A549 (cell line): ENCODE measurements around the gene GMDS. TPM values are rescaled to one million over a fixed set of nuclear protein-coding genes. Genes with fewer than 3 reads are reported as not detected.

ENCODE experiments used
- ATAC-seq, 2 experiments: fragments of 200-7000 bp in 1 of 2; fragments of >200 bp in 1 of 2; cut with Nextera tagmentation in 1 of 2; cut with Tn5 transposase in 1 of 2; 3 replicates each; pipeline versions ENCODE4 v1.8.0 to v1.9.1; 2018 to 2020; ENCODE audit warnings: mild to moderate bottlenecking in 1 of 2, moderate library complexity in 1 of 2
- CTCF ChIA-PET: fragments of 300-600 bp; sonication (Branson Sonifier 250); formaldehyde crosslinking; extraction: SDS; loops from one replicate; lab custom pipeline; 2021; ENCODE audit warnings: antibody characterized with exemption, inconsistent platforms; lab: Yijun Ruan, JAX
- POLR2A ChIA-PET: fragments of 350-600 bp; formaldehyde crosslinking; extraction: SDS; loops from one replicate; lab custom pipeline; 2021; ENCODE audit warnings: antibody characterized with exemption, inconsistent platforms; lab: Yijun Ruan, JAX
- DNase-seq, 2 experiments: peaks; one replicate each; pipeline versions ENCODE4 v3.0.0 to v3.0.0-alpha.2; 2011 to 2016; ENCODE audit warnings: low read depth in 1 of 2, low spot score in 1 of 2
- FAIRE-seq: peaks from 2 replicates; lab custom pipeline; 2011; peaks lifted over from hg19 to GRCh38; lab: Jason Lieb, UNC
- H3K27ac ChIP-seq, 2 experiments: fragments of >200 bp; sonication (Bioruptor Twin); formaldehyde crosslinking; 3 replicates each; pipeline ENCODE4 v1.5.1; 2016 to 2017
- H3K4me1 ChIP-seq: fragments of >200 bp; sonication (Bioruptor Twin); formaldehyde crosslinking; 3 replicates; pipeline ENCODE4 v1.6.1; 2016
- H3K4me2 ChIP-seq: fragments of >200 bp; sonication (Bioruptor Twin); formaldehyde crosslinking; 3 replicates; pipeline ENCODE4 v1.6.1; 2016
- H3K4me3 ChIP-seq: fragments of >200 bp; sonication (Bioruptor Twin); formaldehyde crosslinking; 3 replicates; pipeline ENCODE4 v1.5.1; 2016
- H3K9me3 ChIP-seq: fragments of >200 bp; sonication (Bioruptor Twin); formaldehyde crosslinking; 3 replicates; pipeline ENCODE4 v1.6.1; 2016
- ATOH8 ChIP-seq: fragments of 250-450 bp; sonication (Bioruptor Pico); IDR thresholded peaks from 2 replicates; pipeline ENCODE4 v1.5.0; 2020; ENCODE audit warnings: low read depth, mild to moderate bottlenecking, moderate library complexity
- BCL3 ChIP-seq: fragments of >200 bp; sonication (Bioruptor Twin); formaldehyde crosslinking; IDR thresholded peaks from 3 replicates; pipeline ENCODE4 v1.6.1; 2016
- CBX2 ChIP-seq: fragments of 200-600 bp; sonication (generic); IDR thresholded peaks from 2 replicates; pipeline ENCODE4 v1.6.1; 2016; ENCODE audit warnings: low read depth, mild to moderate bottlenecking, borderline replicate concordance
- CEBPB ChIP-seq, 2 experiments: fragments of >200 bp in 1 of 2; sonication (Bioruptor Twin) in 1 of 2; formaldehyde crosslinking in 1 of 2; IDR thresholded peaks; 2 replicates each; pipeline ENCODE4 v1.6.1; 2012 to 2016
- CHD4 ChIP-seq: fragments of 200-600 bp; sonication (generic); IDR thresholded peaks from 2 replicates; pipeline ENCODE4 v1.6.1; 2016; ENCODE audit warnings: antibody characterized with exemption, mild to moderate bottlenecking, borderline replicate concordance
- FOSB ChIP-seq: fragments of 250-450 bp; sonication (Bioruptor Pico); IDR thresholded peaks from 2 replicates; pipeline ENCODE4 v1.5.0; 2020; ENCODE audit warnings: mild to moderate bottlenecking, moderate library complexity
- FOSL2 ChIP-seq, 2 experiments: fragments of 450-650 bp in 1 of 2; fragments of >200 bp in 1 of 2; sonication (Bioruptor Twin) in 1 of 2; formaldehyde crosslinking; IDR thresholded peaks; 2 replicates each; pipeline versions ENCODE4 v1.5.0 to v1.6.1; 2016 to 2020; ENCODE audit warnings: mild to moderate bottlenecking in 1 of 2, moderate library complexity in 1 of 2
- FOXS1 ChIP-seq: fragments of 250-450 bp; sonication (Bioruptor Pico); IDR thresholded peaks from 2 replicates; pipeline ENCODE4 v1.5.0; 2020; ENCODE audit warnings: mild to moderate bottlenecking, moderate library complexity
- GATA3 ChIP-seq: IDR thresholded peaks from 2 replicates; pipeline ENCODE4 v1.6.1; 2012; ENCODE audit warnings: borderline replicate concordance
- HES2 ChIP-seq: fragments of >200 bp; sonication (Bioruptor Twin); formaldehyde crosslinking; IDR thresholded peaks from 2 replicates; pipeline ENCODE4 v1.6.1; 2016
- HOXA7 ChIP-seq: fragments of 250-450 bp; sonication (Bioruptor Pico); IDR thresholded peaks from 2 replicates; pipeline ENCODE4 v1.5.0; 2020; ENCODE audit warnings: mild to moderate bottlenecking, moderate library complexity
- HOXB13 ChIP-seq: fragments of 250-450 bp; sonication (Bioruptor Pico); IDR thresholded peaks from 2 replicates; pipeline ENCODE4 v1.5.0; 2020; ENCODE audit warnings: low read depth, mild to moderate bottlenecking, moderate library complexity
- KDM5A ChIP-seq: fragments of 200-600 bp; sonication (generic); IDR thresholded peaks from 2 replicates; pipeline ENCODE4 v1.6.1; 2016; ENCODE audit warnings: antibody characterized with exemption, mild to moderate bottlenecking
- MAFK ChIP-seq: fragments of 450-650 bp; IDR thresholded peaks from 2 replicates; pipeline ENCODE4 v1.6.1; 2014; ENCODE audit not compliant: partially characterized antibody
- MAX ChIP-seq: IDR thresholded peaks from 2 replicates; pipeline ENCODE4 v1.6.1; 2012
- MAZ ChIP-seq: fragments of 150-350 bp; IDR thresholded peaks from 2 replicates; pipeline ENCODE4 v1.6.1; 2014; ENCODE audit warnings: antibody characterized with exemption, low read depth, low read length, borderline replicate concordance
- MYC ChIP-seq: IDR thresholded peaks from 2 replicates; pipeline ENCODE4 v1.6.1; 2012; ENCODE audit warnings: mild to moderate bottlenecking, inconsistent platforms, low read length, improper control_type of control experiment, borderline replicate concordance
- NPAS2 ChIP-seq: fragments of 250-450 bp; sonication (Bioruptor Pico); IDR thresholded peaks from 2 replicates; pipeline ENCODE4 v1.8.0; 2022; ENCODE audit warnings: mild to moderate bottlenecking, moderate library complexity, borderline replicate concordance
- NR3C1 ChIP-seq: fragments of >200 bp; sonication (Bioruptor Twin); formaldehyde crosslinking; IDR thresholded peaks from 3 replicates; pipeline ENCODE4 v1.6.1; 2017
- RCOR1 ChIP-seq: fragments of 150-350 bp; IDR thresholded peaks from 2 replicates; pipeline ENCODE4 v1.6.1; 2014; ENCODE audit warnings: antibody characterized with exemption, low read length, low read depth
- REST ChIP-seq: fragments of 200-600 bp; sonication (generic); IDR thresholded peaks from 2 replicates; pipeline ENCODE4 v1.6.1; 2016; ENCODE audit warnings: antibody characterized with exemption, mild to moderate bottlenecking, moderate library complexity
- SMC3 ChIP-seq: fragments of >200 bp; sonication (Bioruptor Twin); formaldehyde crosslinking; IDR thresholded peaks from 3 replicates; pipeline ENCODE4 v1.6.1; 2018; ENCODE audit warnings: inconsistent platforms
- TFCP2L1 ChIP-seq: fragments of 250-450 bp; sonication (Bioruptor Pico); IDR thresholded peaks from 2 replicates; pipeline ENCODE4 v1.5.0; 2021; ENCODE audit warnings: mild to moderate bottlenecking
- USF2 ChIP-seq: fragments of 450-650 bp; IDR thresholded peaks from 2 replicates; pipeline ENCODE4 v1.6.1; 2014; ENCODE audit warnings: antibody characterized with exemption
- WGBS: methylation state at CpG from one replicate; pipeline ENCODE4 v1.1.6; 2017; ENCODE audit errors: missing lambda C conversion rate; 5-methylcytosine and 5-hydroxymethylcytosine counted together
- polyA plus RNA-seq, 4 experiments: library from polyadenylated mRNA; depleted of rRNA in 3 of 4; stranded (reverse); fragments of >200 nt; fragmentation: RNase III in 1 of 4; extraction: RNeasy Plus Mini Kit Qiagen cat#74134 plus additional on column Dnase treatment in 1 of 4; gene quantifications; 2 replicates in 3 of 4; 3 replicates in 1 of 4; pipeline ENCODE4 v1.2.3, GENCODE V29; 2011 to 2017

The GMDS gene
- polyA plus RNA-seq, 2 of the 4 experiments (the other 2 are of a cell fraction): 9.9 to 12.4 TPM

- ChIA-PET CTCF (interaction anchor here (1.1 kb wide), 1 partner anchor 10 kb away, joined by 3 read pairs; no protein-coding TSS in a partner anchor), POLR2A (no interaction called here)
- H3K4me3 ChIP-seq: no peak overlapping the region
- no peak for FAIRE-seq
- H3K27ac ChIP-seq: no peak overlapping the region
- H3K4me1 ChIP-seq: no peaks in the 10 kb centered on the region
- WGBS: 84% methylated on average over 4 of the region's 14 CpGs
- no peak overlapping the region for H3K4me2 ChIP-seq
- no peaks in the 10 kb centered on the region for H3K9me3 ChIP-seq
- TF ChIP-seq USF2 (no peak), RCOR1 (no peak), MAFK (no peak), CHD4 (no peak), CBX2 (no peak), KDM5A (no peak), HOXA7 (no peak), REST (no peak), HES2 (no peak)
- TF ChIP-seq, all 56 proteins: peak for 0
- no peak for ATAC-seq
- DNase-seq: no peak
Measured at GRCh38 chr6:1923449-1923848, 322.0 kb downstream of the GMDS start.

- peaks cover 8% of the 10 kb centered on the region; the same call in 2 of the 3 replicates for H3K4me1 ChIP-seq
- TF ChIP-seq TFCP2L1 (CRISPR knock-in tag): no peak
- no peak for TF ChIP-seq FOSL2 (IDR thresholded peaks at IDR 0.05)
- TF ChIP-seq FOSL2 (CRISPR knock-in tag; IDR thresholded peaks at IDR 0.05): no peak
- TF ChIP-seq CHD4: no peak
- TF ChIP-seq MAX: 0 out of 2 replicates have a peak, but pooled peaks have one; percentile 35
- TF ChIP-seq NR3C1: no peak
- DNase-seq: peak; percentile 15 to 38
- no peaks in the 10 kb centered on the region for H3K9me3 ChIP-seq
- H3K4me2 ChIP-seq: peak overlapping the region; percentile 39; the same call in 2 of the 3 replicates
- H3K4me3 ChIP-seq: no peak overlapping the region
- no peak for FAIRE-seq
- ChIA-PET CTCF (no interaction called here), POLR2A (no interaction called here)
- 29% methylated on average over 8 of the region's 9 CpGs for WGBS
- H3K27ac ChIP-seq: no peak overlapping the region; a peak in 2 of 6 replicates
- ATAC-seq: peak; percentile 79 to 85; a peak in 5 of 6 replicates
Measured at GRCh38 chr6:1917626-1918371, 327.6 kb downstream of the GMDS start.

GRCh38 chr6:1916334-1917070, 328.9 kb downstream of the GMDS start:
- CTCF ChIA-PET: interaction anchor here (0.6 to 1.7 kb wide), 2 partner anchors 14 to 1009 kb away, joined by 3 read pairs; no protein-coding TSS in a partner anchor

More at GRCh38 chr6:1916334-1917070, 328.9 kb downstream of the GMDS start:
- Histone ChIP-seq H3K4me2 (no peak overlapping the region), H3K9me3 (no peaks in the 10 kb centered on the region), H3K27ac (no peak overlapping the region), H3K4me1 (peaks cover 8% of the 10 kb centered on the region; the same call in 2 of the 3 replicates), H3K4me3 (no peak overlapping the region)
- WGBS: 83% methylated on average over 8 of the region's 8 CpGs
- no peak for ATAC-seq
- no peak for DNase-seq
- TF ChIP-seq MAFK (no peak), HOXA7 (no peak), FOSB (no peak), SMC3 (no peak), CEBPB (IDR thresholded peaks at IDR 0.05) (no peak), FOXS1 (CRISPR knock-in tag) (no peak), ATOH8 (CRISPR knock-in tag) (no peak), HOXB13 (CRISPR knock-in tag) (no peak), NPAS2 (CRISPR knock-in tag) (no peak), GATA3 (no peak), BCL3 (no peak), MAZ (no peak), MYC (no peak)
- POLR2A ChIA-PET: no interaction called here
- FAIRE-seq: no peak
